H4 (cell line): Measurements from ENCODE around the gene CKM. TPM values are rescaled to one million over a fixed set of nuclear protein-coding genes. Genes with fewer than 3 reads are reported as not detected.
A peak's percentile ranks its signal among the peaks of the same experiment; 100 is the strongest.

Experiments
- DNase-seq: peaks from one replicate; pipeline ENCODE4 v3.0.0-alpha.2; 2015; ENCODE audit warnings: low spot score
- total RNA-seq: library from RNA; depleted of rRNA; stranded (reverse); fragments of >200 nt; shearing (Covaris generic); gene quantifications from 2 replicates; pipeline ENCODE4 v1.2.3, GENCODE V29; 2014; rRNA removed

CKM gene
- not detected in 2 replicates for total RNA-seq

GRCh38 chr19:45322744-45323281 is at the start of gene CKM:
TSS of gene CKM (minus strand) at chr19:45322875. CDS start at chr19:45319713, 3,162 bp downstream.
- no peak for DNase-seq

DNA sequence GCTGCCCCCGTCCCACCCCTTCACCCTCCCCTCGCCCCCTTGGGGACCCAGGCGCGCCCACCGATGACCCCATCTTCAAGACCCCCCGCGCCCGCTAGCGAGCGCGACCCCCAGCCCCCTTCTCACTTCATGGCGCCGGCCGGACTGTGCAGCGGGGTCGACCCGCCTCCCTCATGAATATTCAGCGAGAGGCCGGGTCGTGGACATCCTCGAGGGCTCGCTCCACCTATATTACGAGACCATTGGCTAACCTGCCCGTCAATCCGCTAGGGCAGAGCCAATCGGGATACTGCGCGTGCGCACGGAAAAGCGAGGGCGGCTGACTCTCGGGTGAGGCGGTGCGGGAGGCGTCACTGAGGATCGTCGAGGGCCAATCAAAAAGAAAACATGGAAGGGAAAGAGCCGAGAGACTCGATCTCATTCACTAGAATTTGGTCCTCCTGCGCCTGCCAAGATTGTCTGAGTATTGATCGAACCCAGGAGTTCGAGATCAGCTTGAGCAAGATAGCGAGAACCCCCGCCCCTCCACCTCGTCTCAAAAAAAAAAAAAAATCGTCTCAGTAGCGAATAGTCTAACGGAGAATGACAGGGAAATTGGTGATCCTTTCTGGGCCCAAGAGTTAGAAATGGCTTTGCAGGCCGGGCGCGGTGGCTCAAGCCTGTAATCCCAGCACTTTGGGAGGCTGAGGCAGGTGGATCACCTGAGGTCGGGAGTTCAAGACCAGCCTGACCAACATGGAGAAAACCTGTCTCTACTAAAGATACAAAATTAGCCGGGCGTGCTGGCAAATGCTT is 47.9 kb upstream of the CKM start, which contains the start of gene ERCC2:
Gene ERCC2, minus strand, starts transcription at position 164 of the 795 bp plus-strand sequence. Its CDS starts 33 bp downstream, at position 131.
- peak; percentile 94 for DNase-seq

- no peak for DNase-seq
Measured at GRCh38 chr19:45368737-45369340, 46.2 kb upstream of the CKM start.

DNA sequence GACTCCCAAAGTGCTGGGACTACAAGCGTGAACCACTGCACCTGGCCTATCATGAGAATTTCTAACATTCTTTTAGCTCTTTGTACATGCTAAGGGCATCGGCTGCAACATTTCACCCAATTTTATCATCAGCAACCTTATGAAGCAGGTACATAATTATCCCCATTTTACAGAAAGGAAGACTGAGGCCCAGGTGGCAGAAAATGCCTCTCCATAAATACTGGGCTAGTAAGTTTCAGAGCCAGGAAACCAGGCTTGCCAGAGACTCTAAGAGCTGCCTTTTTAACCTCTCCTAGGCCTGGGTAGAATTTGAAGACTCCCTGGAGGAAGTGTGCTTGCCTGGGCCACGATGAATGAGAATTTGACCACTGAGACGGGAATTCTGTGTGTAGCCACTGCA is 45.5 kb upstream of the CKM start:
- no peak for DNase-seq

GRCh38 chr19:45364696-45365095 is 42.0 kb upstream of the CKM start:
- DNase-seq: no peak

GRCh38 chr19:45363861-45364459 is 41.3 kb upstream of the CKM start:
- DNase-seq: no peak

GRCh38 chr19:45362291-45362690 is 39.6 kb upstream of the CKM start:
- no peak for DNase-seq

GRCh38 chr19:45361608-45362007 is 38.9 kb upstream of the CKM start:
- DNase-seq: no peak

DNA sequence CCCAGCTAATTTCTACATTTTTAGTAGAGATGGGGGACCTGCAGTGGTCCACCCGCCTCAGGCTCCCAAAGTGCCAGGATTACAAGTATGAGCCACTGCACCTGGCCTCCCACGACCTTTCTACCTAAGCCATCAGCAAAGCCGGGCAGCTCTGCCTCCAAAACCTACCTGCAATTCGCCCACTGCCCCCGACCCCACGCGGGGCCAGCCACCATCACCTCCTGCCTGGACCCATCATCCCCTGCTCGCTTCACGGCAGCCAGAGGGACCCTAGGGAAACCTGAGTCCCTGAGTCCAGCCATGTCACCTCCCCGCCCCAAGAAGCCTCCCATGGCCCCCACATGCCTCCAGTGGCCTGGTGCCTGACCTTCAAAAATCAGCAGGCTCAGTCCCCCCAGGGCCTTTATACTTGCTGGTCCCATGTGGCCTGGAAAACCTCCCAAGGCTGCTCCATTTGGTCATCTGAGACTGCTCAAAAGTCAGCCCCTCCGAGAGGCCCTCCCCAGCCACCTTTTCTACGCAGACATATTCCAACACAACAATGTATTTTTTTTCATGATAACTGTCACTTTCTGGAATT is 35.6 kb upstream of the CKM start:
- no peak for DNase-seq

DNA sequence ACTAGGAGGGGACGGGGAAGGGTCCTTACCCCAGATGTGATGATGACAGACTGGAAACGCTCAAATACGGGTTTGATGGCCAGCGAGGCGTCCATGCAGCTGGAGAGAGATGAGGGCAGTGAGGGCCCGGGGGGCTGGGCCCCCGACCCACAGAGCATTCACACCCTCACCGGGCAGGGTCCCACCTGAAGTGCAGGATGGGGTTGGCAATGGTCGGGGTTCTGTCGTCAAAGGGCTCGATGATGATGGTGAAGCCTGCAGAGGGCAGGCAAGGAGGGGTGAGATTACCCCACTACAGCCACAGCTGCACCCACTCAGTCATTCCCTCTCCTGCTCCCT is 34.7 kb upstream of the CKM start:
- DNase-seq: no peak

DNA sequence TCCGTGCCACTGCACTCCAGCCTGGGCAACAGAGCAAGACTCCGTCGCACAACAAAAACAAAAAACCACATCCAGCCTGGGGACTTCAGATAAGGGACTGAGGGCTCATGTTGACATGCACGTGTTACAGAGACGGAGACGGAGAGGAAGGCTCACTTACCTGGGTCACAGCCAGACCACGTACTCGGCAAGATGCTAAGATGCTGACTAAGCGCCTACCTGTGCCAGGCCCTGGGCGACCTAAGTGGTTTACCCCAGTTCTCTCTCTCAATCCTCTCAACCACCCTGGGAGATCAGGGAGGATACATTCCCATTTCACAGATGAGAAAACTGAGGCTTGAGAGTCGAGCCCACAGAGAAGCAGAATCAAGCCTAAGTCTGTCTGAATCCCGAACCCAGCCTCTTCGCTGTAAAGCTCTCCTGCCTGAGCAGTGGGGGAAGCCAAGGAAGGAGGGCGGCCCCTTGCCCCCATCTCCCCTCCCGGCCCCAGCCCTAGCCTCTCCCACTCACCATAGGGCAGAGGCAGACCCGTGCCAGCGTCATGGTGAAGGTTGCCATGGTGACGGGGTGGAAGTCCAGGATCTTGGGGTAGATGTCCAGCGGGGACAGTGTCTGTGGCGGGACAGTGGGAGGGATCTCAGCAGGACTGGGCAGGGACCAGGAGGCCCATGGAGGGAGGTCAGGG is 34.2 kb upstream of the CKM start:
- DNase-seq: no peak

DNA sequence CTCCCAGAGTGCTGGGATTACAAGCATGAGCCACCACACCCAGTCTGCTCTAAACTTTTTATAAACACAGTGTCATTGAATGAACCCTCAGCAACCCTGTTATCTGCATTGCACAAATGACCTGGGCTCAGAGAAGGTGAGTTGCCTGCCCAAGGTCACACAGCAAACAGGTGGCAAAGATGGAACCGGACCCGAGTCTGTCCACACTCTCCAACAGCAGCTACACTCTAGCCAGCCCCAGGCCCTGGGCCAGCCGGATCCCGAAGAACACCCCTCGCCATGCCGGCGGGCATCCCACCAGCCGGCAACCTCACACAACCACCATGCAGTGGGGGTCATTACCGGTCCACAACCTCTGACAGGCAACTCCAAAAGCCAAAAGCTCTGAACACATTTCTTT is 33.2 kb upstream of the CKM start:
- DNase-seq: no peak

GRCh38 chr19:45355402-45355801 is 32.7 kb upstream of the CKM start:
- no peak for DNase-seq

DNA sequence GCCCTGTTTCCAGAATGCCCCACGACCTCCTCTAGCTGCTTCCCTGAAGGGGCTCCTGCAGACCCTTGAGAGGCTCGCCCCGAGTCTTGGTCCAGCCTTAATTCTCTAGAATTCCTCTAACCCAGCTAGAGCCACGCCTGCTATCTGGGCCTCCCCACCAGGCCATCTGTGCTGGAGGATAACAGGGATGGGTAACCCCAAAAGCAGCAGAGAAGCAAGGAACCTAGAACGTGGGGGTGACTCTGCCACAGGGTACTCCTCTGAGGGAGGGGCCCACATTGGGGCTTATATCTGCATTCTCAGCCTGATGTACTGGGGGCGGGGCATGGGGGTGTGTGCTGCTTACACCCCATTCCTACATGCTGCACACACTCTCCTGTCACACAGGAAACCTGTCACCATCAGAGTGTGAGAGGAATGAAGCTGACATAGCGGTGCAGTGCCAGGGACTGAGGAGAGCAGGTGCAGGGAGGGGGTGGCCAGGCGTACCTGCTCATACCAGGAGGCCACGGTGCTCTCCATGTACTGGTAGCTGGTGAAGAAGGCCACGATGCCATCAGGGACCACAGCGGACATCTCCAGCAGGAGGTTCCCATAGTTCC is 31.7 kb upstream of the CKM start:
- DNase-seq: no peak

GRCh38 chr19:45352914-45353796 is 30.5 kb upstream of the CKM start:
- DNase-seq: no peak

GRCh38 chr19:45352471-45352870 is 29.8 kb upstream of the CKM start:
- no peak for DNase-seq

DNA sequence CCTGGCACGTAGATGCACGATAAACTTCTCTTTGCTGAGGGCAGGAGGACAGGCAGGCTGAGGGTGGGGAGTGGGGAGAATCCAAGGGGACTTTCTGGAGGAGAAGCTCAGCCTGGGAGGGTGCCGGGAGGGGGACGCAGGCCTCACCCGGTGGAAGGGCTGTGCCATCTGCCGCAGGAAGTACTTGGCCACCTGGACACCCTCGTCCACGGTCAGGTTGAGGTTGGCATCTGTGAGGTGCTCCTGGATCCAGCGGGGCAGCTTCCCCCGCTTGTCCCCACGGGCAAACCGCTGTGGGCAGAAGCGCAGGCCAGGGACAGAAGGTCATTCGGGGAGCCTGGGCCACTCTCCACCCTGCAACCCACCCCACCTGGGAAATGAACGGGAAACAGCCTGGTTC is 29.4 kb upstream of the CKM start:
- DNase-seq: no peak

DNA sequence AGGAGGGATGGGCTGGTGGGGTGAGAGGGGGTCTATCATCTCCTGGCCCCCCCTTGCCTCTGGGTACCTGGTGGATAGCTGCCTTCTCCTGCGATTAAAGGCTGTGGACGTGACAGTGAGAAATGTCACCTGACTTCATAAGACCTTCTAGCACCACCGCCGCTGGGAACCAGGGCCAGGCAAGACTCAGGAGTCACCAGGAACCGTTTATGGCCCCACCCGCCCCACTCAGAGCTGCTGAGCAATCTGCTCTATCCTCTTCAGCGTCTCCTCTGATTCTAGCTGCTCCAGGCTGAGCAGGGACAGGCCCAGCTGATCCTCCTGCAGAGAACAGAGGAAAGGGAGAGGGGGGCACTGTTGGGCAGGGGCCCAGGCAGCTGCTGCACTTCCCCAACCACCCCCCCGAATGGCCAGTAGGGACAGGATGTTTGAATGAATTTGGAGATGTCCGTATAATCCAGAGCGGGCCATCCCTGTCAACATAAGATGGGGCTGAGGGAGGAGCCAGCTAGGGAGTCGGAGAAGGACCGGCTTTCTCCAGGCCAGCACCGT is 28.8 kb upstream of the CKM start:
- no peak for DNase-seq

GRCh38 chr19:45350477-45351058 is 27.9 kb upstream of the CKM start:
- no peak for DNase-seq
